ENCODE data around the gene ROS1.
A peak's percentile ranks its signal among the peaks of the same experiment; 100 is the strongest.

Gene ROS1

GRCh38 chr6:117303323-117303722 lies 122.4 kb downstream of the ROS1 start:
- H3K27me3 ChIP-seq (ENCODE audit: insufficient read depth, low read length) = no peaks in the 10 kb centered on the region
- H4K12ac ChIP-seq (ENCODE audit: low read depth, low read length) = no peak overlapping the region
- no peak overlapping the region for H3K4ac ChIP-seq (ENCODE audit: low read depth, low read length)
- no peak for DNase-seq
- H4K8ac ChIP-seq (ENCODE audit: low read depth, low read length) = no peak overlapping the region
- no peak overlapping the region for H2BK5ac ChIP-seq (ENCODE audit: low read depth, low read length, poor library complexity)
- H3K23ac ChIP-seq (ENCODE audit: low read length) = no peak overlapping the region
- no peak overlapping the region for H3K4me3 ChIP-seq (ENCODE audit: low read depth, low read length)
- H3K4me1 ChIP-seq (ENCODE audit: control insufficient read depth in 1 of 2, insufficient read depth in 2 of 2, low read length in 2 of 2) = peaks cover 0 to 3% of the 10 kb centered on the region in 2 experiments
- H3K79me1 ChIP-seq (ENCODE audit: low read length) = no peaks in the 10 kb centered on the region
- no peak overlapping the region for H2AFZ ChIP-seq (ENCODE audit: insufficient read depth, low read length, poor library complexity)
- no peaks in the 10 kb centered on the region for H3K36me3 ChIP-seq (ENCODE audit: control insufficient read depth in 1 of 2, insufficient read depth in 2 of 2, low read length in 2 of 2)
- H3K9me3 ChIP-seq (ENCODE audit: insufficient read depth, low read depth, low read length) = no peaks in the 10 kb centered on the region
- no CpG with 5 or more reads among the region's 3 CpGs for WGBS (ENCODE audit: extremely low coverage, insufficient coverage, insufficient read length)
- no peak overlapping the region for H2BK120ac ChIP-seq (ENCODE audit: insufficient read depth, low read length, poor library complexity)
- H3K18ac ChIP-seq (ENCODE audit: low read length) = no peak overlapping the region
- H2BK12ac ChIP-seq (ENCODE audit: low read length) = no peak overlapping the region
- no peak overlapping the region for H3K27ac ChIP-seq (ENCODE audit: low read depth, low read length)
- H3K4me2 ChIP-seq (ENCODE audit: low read length) = no peak overlapping the region
- no peak overlapping the region for H3K9ac ChIP-seq (ENCODE audit: low read length)
- H3K14ac ChIP-seq (ENCODE audit: low read length) = no peak overlapping the region
- no peaks in the 10 kb centered on the region for H3K79me2 ChIP-seq (ENCODE audit: control insufficient read depth, insufficient read depth, low read length, poor library complexity)
- no peak overlapping the region for H4K91ac ChIP-seq (ENCODE audit: low read depth, low read length)
- H2AK5ac ChIP-seq (ENCODE audit: low read length) = no peak overlapping the region

- Histone ChIP-seq H2BK5ac (ENCODE audit: low read depth, low read length, poor library complexity) (no peak overlapping the region), H3K4ac (ENCODE audit: low read depth, low read length) (no peak overlapping the region), H4K8ac (ENCODE audit: low read depth, low read length) (no peak overlapping the region), H3K4me3 (ENCODE audit: low read depth, low read length) (no peak overlapping the region), H3K23ac (ENCODE audit: low read length) (no peak overlapping the region), H2BK120ac (ENCODE audit: insufficient read depth, low read length, poor library complexity) (no peak overlapping the region), H3K4me2 (ENCODE audit: low read length) (no peak overlapping the region), H2BK12ac (ENCODE audit: low read length) (no peak overlapping the region), H3K27me3 (ENCODE audit: insufficient read depth, low read length) (no peaks in the 10 kb centered on the region), H3K9me3 (ENCODE audit: insufficient read depth, low read depth, low read length) (no peaks in the 10 kb centered on the region), H3K27ac (ENCODE audit: low read depth, low read length) (no peak overlapping the region), H3K36me3 (ENCODE audit: control insufficient read depth in 1 of 2, insufficient read depth in 2 of 2, low read length in 2 of 2) (no peaks in the 10 kb centered on the region), H2AK5ac (ENCODE audit: low read length) (no peak overlapping the region), H3K9ac (ENCODE audit: low read length) (no peak overlapping the region), H3K14ac (ENCODE audit: low read length) (no peak overlapping the region), H4K12ac (ENCODE audit: low read depth, low read length) (no peak overlapping the region), H2AFZ (ENCODE audit: insufficient read depth, low read length, poor library complexity) (no peak overlapping the region), H3K18ac (ENCODE audit: low read length) (no peak overlapping the region), H3K4me1 (ENCODE audit: control insufficient read depth in 1 of 2, insufficient read depth in 2 of 2, low read length in 2 of 2) (no peaks in the 10 kb centered on the region), H3K79me2 (ENCODE audit: control insufficient read depth, insufficient read depth, low read length, poor library complexity) (no peaks in the 10 kb centered on the region), H4K91ac (ENCODE audit: low read depth, low read length) (no peak overlapping the region), H3K79me1 (ENCODE audit: low read length) (no peaks in the 10 kb centered on the region)
- DNase-seq = peak; percentile 40 to 78
- WGBS (ENCODE audit: extremely low coverage, insufficient coverage, insufficient read length) = no CpG with 5 or more reads among the region's 3 CpGs
These were observed 126.8 kb downstream of the ROS1 start for GRCh38 chr6:117298941-117299340.

- WGBS (ENCODE audit: extremely low coverage, insufficient coverage, insufficient read length) = no CpG with 5 or more reads among the region's 3 CpGs
- H3K9me3 ChIP-seq (ENCODE audit: insufficient read depth, low read depth, low read length) = no peaks in the 10 kb centered on the region
These were observed 135.4 kb downstream of the ROS1 start for GRCh38 chr6:117290173-117290846.

GRCh38 chr6:117288083-117288715 lies 137.5 kb downstream of the ROS1 start:
- Histone ChIP-seq H2BK12ac (ENCODE audit: low read length) (no peak overlapping the region), H3K79me2 (ENCODE audit: control insufficient read depth, insufficient read depth, low read length, poor library complexity) (no peaks in the 10 kb centered on the region), H3K23ac (ENCODE audit: low read length) (no peak overlapping the region), H3K14ac (ENCODE audit: low read length) (no peak overlapping the region), H2AFZ (ENCODE audit: insufficient read depth, low read length, poor library complexity) (no peak overlapping the region), H4K91ac (ENCODE audit: low read depth, low read length) (no peak overlapping the region), H2BK120ac (ENCODE audit: insufficient read depth, low read length, poor library complexity) (no peak overlapping the region), H3K4me2 (ENCODE audit: low read length) (no peak overlapping the region), H4K8ac (ENCODE audit: low read depth, low read length) (no peak overlapping the region), H3K4me1 (ENCODE audit: control insufficient read depth in 1 of 2, insufficient read depth in 2 of 2, low read length in 2 of 2) (no peaks in the 10 kb centered on the region), H4K12ac (ENCODE audit: low read depth, low read length) (no peak overlapping the region), H3K18ac (ENCODE audit: low read length) (no peak overlapping the region), H3K4ac (ENCODE audit: low read depth, low read length) (no peak overlapping the region), H3K36me3 (ENCODE audit: control insufficient read depth in 1 of 2, insufficient read depth in 2 of 2, low read length in 2 of 2) (no peaks in the 10 kb centered on the region), H3K9me3 (ENCODE audit: insufficient read depth, low read depth, low read length) (no peaks in the 10 kb centered on the region), H3K9ac (ENCODE audit: low read length) (no peak overlapping the region), H2BK5ac (ENCODE audit: low read depth, low read length, poor library complexity) (no peak overlapping the region), H3K4me3 (ENCODE audit: low read depth, low read length) (no peak overlapping the region), H3K27me3 (ENCODE audit: insufficient read depth, low read length) (no peaks in the 10 kb centered on the region), H2AK5ac (ENCODE audit: low read length) (no peak overlapping the region), H3K27ac (ENCODE audit: low read depth, low read length) (no peak overlapping the region), H3K79me1 (ENCODE audit: low read length) (no peaks in the 10 kb centered on the region)
- WGBS (ENCODE audit: extremely low coverage, insufficient coverage, insufficient read length) = no CpG with 5 or more reads among the region's 3 CpGs
- no peak for DNase-seq

More at GRCh38 chr6:117290173-117290846, 135.4 kb downstream of the ROS1 start:
- no peak overlapping the region for H2AFZ ChIP-seq (ENCODE audit: insufficient read depth, low read length, poor library complexity)
- no peaks in the 10 kb centered on the region for H3K27me3 ChIP-seq (ENCODE audit: insufficient read depth, low read length)
- H4K12ac ChIP-seq (ENCODE audit: low read depth, low read length) = no peak overlapping the region
- no peak overlapping the region for H4K8ac ChIP-seq (ENCODE audit: low read depth, low read length)
- no peaks in the 10 kb centered on the region for H3K79me2 ChIP-seq (ENCODE audit: control insufficient read depth, insufficient read depth, low read length, poor library complexity)
- no peak overlapping the region for H2BK5ac ChIP-seq (ENCODE audit: low read depth, low read length, poor library complexity)
- no peaks in the 10 kb centered on the region for H3K4me1 ChIP-seq (ENCODE audit: control insufficient read depth in 1 of 2, insufficient read depth in 2 of 2, low read length in 2 of 2)
- no peak overlapping the region for H3K9ac ChIP-seq (ENCODE audit: low read length)
- no peak overlapping the region for H3K23ac ChIP-seq (ENCODE audit: low read length)
- no peak overlapping the region for H3K4ac ChIP-seq (ENCODE audit: low read depth, low read length)
- no peak overlapping the region for H2BK120ac ChIP-seq (ENCODE audit: insufficient read depth, low read length, poor library complexity)
- no peak for DNase-seq
- no peak overlapping the region for H3K4me2 ChIP-seq (ENCODE audit: low read length)
- no peaks in the 10 kb centered on the region for H3K79me1 ChIP-seq (ENCODE audit: low read length)
- no peak overlapping the region for H2AK5ac ChIP-seq (ENCODE audit: low read length)
- H2BK12ac ChIP-seq (ENCODE audit: low read length) = no peak overlapping the region
- H3K18ac ChIP-seq (ENCODE audit: low read length) = no peak overlapping the region
- H3K4me3 ChIP-seq (ENCODE audit: low read depth, low read length) = no peak overlapping the region
- H3K27ac ChIP-seq (ENCODE audit: low read depth, low read length) = no peak overlapping the region
- no peak overlapping the region for H3K14ac ChIP-seq (ENCODE audit: low read length)
- H4K91ac ChIP-seq (ENCODE audit: low read depth, low read length) = no peak overlapping the region
- no peaks in the 10 kb centered on the region for H3K36me3 ChIP-seq (ENCODE audit: control insufficient read depth in 1 of 2, insufficient read depth in 2 of 2, low read length in 2 of 2)

Data from trophoblast cell (in vitro differentiated cells and primary cell).